HPDE6-E6E7 (cell line): ENCODE results near the gene ARHGAP22.

Experiments used
- DNase-seq: peaks from one replicate; pipeline ENCODE4 v3.0.0; 2011; ENCODE audit warnings: missing footprints; ENCODE audit errors: extremely low spot score

ARHGAP22 gene

DNA sequence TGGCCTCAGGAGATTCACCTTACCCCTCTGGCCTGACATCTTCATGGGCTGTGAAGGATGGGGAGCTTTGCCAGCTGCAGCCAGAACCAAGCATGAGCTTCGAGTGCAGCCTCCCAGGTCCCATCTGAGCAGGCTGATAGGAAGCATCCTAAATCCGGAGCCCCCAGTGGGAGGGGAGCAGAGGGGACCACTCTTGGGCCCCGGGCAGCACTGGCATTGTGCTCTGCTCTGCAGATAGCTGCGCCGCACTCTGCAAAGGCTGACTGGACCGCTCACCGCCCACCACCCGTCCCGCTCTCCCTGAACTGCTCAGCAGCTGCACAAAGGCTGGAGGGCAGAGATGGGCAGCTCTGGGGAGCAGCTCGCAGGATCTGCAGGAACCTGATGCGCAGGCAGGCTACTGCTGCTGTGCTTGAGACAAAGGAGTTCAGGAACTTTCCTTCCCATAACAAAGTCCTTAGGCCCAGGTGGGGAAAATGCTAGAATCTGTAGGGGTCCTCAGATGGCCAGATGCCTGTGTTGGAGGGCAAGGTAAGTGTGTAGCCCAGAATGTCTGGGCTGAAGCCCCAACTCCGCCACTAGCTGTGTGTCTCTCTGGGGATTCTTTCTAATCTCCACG lies 51.8 kb downstream of the ARHGAP22 start:
- DNase-seq = no peak

DNA sequence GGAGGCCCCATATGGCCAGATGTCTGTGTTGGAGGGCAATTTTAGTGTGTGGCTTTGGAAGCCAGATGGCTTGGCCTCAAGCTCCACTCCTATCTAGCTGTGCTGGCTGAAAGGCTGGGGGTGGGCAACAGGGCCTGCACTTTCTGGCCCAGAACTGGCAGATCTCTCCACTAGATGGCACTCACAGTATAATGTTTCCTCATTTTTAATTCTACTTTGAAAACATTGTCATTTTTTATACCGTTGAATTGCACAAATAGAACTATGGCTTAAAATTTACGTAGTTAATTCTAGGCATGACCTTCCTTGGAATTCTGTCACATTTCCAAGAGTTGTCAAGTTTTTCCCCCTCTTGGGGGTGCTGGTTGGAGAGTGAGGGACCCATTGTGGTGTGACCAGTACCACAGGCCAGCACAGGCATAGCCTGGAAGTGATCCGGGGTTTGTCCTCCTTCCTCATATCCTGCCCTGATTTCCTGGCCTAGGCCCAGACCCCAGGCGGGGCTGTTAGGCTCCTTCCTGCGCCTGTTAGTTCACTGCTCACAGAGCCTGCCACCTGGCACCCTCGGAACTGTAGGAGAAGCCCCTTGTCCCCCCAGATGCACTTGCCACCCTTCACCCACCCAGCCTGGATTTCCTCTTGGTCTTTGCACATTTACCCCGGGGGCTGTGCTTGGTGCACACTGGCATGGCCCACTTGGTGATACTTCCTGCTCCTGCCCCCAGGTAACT lies 52.8 kb downstream of the ARHGAP22 start:
- DNase-seq = peak; percentile 44

DNA sequence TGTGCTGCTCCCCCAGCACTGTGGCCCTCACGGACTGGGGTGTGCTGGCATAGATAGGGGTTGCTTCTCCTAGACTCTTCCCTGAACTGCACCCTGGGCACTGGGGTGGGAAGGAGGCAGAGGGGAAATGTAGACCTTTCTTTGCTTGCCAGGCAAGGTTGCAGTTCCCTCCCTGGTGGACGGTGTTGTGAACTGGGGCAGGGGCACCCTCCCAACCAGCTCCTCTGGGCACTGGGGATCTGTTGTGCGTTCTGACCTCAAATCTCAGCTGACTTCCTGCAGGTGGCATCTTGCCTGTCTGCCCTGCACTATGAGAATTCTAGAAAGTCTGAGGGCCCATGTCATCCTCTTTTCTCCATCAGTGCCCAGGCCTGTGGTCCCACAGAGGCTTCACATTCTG lies 53.9 kb downstream of the ARHGAP22 start:
- DNase-seq = no peak

GRCh38 chr10:48550071-48550691 lies 54.7 kb downstream of the ARHGAP22 start:
- DNase-seq = no peak

DNA sequence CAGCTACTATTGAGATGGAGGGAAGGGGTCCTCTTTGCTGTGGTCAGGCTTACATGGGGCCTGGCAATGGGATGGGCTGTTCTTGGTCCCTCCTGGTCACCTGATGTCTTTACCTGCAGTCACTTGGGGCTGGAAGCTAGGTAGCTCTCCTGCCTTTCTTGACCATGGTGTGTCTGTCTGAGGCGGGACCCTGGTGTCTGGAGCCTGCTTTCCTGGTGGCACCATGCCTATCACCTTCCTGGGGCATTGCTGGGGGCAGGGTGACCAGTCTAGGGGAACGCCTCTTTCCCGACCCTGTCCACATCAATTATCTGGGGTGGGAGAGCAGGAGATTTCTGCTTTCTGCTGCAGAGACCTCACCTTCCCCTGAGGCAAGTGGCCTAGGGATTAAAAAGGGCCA lies 55.6 kb downstream of the ARHGAP22 start:
- DNase-seq = no peak

- DNase-seq = no peak
Observed at GRCh38 chr10:48548531-48549135, 56.2 kb downstream of the ARHGAP22 start.

GRCh38 chr10:48547981-48548380 lies 56.9 kb downstream of the ARHGAP22 start:
- DNase-seq = no peak

GRCh38 chr10:48547061-48547895 lies 57.6 kb downstream of the ARHGAP22 start:
- DNase-seq = no peak

- DNase-seq = no peak
Observed at GRCh38 chr10:48545462-48546145, 59.3 kb downstream of the ARHGAP22 start.

DNA sequence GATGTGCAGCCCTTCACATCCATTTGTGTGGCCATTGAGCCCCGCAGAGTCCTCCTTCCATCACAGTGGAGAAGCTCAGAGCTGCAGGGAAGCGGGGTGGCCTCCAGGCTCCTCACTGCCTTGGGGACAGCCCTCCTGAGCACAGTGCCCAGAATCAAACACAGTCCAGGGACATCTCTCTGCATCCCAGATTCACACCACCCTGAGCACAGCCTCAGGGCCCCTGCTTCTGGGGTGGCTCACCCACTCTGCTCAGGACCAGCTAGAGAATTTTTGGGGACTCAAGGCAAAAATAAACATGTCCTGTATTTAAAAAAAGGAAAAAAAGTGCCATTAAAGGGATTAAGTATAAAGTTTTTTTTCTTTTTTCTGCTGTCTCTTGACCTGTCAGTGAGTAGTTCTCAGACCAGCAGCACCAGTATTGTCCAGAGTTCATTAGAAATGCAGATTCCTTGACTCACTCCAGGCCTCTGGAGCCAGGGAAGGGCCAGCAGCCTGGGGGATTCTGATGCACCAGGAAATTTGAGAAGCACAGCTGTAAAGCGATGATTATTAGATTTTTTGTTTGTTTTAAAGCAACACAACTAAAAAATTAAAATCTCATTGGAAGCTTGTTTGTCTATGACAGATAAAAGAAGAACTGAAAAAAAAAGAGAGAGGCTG lies 61.6 kb downstream of the ARHGAP22 start:
- DNase-seq = no peak

- no peak for DNase-seq
Observed at GRCh38 chr10:48542471-48543181, 62.2 kb downstream of the ARHGAP22 start.

DNA sequence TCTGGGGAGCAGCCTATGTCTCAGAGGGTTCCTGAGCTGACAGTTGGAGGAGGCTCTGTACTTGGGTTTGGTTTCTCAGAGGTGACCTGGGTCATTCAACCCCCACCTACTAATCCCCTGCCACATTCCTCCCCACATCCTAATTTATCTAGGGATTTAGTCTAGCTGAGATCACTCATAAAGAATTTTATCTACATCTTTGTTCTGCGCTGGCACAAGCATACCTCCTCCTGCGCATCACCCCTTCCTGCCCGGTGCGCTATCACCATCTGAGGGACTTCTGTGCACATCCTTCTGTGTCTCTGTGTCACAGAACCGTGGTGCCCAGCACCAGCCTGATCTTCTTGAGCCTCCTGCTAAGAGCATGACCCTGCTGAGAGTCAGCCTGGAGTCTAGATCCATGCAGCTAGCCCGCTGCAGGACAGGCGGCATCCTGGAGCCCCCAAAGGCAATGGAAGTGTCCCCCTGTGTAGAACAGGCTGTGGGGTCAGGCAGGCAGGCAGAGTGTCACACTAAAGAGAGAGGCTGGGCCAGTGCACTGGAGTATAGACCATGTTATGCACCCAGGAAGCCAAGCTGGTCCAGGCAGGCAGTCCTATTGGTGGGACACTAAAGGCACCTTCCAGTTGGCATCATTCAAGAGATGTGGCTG lies 63.6 kb downstream of the ARHGAP22 start:
- no peak for DNase-seq

GRCh38 chr10:48538611-48539010 lies 66.3 kb downstream of the ARHGAP22 start:
- DNase-seq = no peak

DNA sequence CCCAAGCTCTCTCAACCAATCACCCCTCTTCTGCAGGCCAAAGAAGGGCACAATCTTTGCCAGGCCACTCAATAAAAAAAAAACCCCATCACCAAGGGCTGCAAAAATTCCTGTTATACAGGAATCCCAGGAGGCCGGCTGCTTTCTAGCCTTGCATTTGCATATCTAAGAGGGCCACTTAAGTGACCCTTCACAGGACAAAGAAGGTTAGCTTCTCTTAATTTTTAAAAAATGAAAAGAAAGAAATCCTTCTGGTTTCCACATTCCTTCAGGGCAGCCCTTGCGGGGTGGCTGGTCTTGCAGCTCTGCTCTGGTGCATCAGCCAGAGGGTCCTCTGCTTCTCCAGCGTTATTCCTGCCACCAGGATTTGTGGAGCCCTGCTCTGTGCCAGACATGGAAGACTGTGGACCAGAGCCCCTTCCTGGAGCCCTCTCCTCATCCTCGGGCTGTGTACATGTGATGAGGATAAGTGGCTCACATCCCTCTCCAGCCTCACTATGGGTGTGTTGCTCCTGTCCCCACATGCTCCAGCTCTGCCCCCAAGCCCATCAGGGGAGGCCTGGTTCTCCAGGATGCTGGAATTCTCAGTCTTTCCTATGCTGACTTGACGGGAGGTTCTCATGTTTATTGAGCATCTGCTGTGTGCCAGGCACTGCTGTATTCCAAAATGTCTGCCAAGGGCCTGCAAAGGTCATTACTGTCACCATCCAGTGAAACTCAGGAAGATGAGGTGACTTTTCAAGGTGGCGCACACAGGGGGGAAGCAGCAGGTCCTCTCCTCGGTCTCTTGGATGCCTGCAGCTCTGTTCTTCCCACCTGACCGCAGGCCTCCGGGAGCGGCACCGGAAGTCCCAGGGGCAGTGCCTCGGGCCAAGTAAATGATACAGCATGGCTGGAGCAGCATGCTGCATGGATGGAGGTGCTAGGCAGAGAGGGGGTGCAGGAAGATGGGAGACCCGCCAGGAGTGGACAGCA lies 67.7 kb downstream of the ARHGAP22 start:
- no peak for DNase-seq

GRCh38 chr10:48536156-48536500 lies 68.7 kb downstream of the ARHGAP22 start:
- DNase-seq = no peak

DNA sequence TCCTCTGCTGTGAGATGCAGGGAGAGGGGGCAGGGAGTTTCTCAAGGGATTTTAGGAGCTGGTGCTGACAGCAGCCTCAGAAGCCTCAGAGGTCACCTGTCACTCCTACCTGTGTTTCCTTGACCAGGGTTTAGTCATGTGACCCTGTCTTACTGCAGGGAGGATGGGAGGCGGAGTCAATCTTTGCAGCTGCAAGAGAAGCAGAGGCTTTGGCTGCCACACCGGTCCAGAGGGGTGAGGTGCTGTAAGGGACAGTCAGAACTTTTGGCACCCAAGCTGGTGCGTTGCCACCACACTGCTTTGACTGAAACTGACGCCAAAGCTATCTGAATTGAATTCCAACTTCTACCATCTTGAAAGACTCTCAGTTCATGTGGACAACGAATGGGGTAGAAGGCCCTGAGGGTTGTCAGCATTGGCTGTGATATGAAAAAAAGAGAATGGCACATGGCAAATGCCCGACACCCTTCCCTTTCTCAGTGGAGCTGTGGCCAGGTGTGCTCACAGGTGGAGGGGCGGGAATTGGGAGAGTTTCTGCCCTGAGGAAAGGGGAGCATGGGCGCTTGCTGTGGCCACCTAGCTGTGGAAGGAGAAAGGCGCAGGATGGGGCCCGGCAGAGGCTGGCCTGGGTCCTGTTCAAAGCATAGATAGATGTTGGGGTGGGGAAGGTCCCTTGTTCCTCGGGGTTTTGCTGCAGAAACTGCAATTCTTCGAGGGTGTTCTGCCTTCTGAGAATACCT lies 69.3 kb downstream of the ARHGAP22 start:
- DNase-seq = no peak

DNA sequence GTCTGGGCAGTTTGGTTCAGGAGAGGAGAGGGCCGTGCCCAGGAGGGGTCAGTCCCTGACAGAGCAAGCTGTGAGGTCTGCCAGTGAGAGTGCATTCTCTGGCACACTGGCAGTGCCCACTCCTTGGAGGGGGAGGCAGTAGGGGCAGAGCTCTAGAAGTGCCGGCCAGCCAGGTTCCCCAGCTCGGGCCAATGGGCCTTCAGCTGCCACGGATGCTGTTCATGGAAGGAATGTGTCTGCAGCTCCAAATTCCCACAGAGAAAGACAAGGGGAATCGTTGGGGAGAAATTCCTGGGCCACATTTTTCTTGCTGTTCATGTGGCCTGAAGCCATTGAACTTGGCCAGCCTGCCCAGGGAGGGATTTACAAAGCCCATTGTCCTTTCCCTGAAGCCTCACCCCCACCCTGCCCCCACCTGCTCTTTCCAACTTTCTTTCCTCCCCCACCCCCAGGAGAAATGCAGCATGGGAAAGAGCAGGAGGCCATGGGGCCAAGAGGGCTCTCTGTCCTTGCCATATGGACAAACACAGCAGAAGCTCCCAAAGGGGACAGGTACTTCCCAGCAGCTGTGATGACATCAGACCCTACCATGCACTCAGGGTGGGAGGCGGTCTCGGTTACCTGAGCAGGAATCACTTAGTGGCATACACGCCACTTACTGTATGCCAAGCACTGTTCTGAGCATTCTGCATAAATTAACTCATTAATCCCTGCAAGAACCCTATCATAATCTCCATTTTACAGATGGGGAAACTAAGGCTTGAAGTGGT lies 70.7 kb downstream of the ARHGAP22 start:
- no peak for DNase-seq
